ENCODE results near the gene TM2D3.
"Not testable (repeated sequence)": the region's sequence is repeated elsewhere in the genome, so short reads cannot be mapped to it uniquely, and the experiment has no call there.

The TM2D3 gene

GRCh38 chr15:101654624-101655337 lies 2.6 kb upstream of the TM2D3 start:
- peaks cover 5 to 12% of the 10 kb centered on the region in 2 donors for H3K36me3 ChIP-seq (ENCODE audit: control insufficient read depth in 1 of 2, insufficient read depth in 2 of 2, low read length in 2 of 2)
- peaks cover 15 to 24% of the 10 kb centered on the region in 2 donors for H3K4me1 ChIP-seq (ENCODE audit: control insufficient read depth in 1 of 2, insufficient read depth in 2 of 2, low read length in 2 of 2)
- not testable (repeated sequence) for H3K27ac ChIP-seq (ENCODE audit: low read length); H3K9me3 ChIP-seq (ENCODE audit: control insufficient read depth in 1 of 2, low read length in 2 of 2); H3K27me3 ChIP-seq (ENCODE audit: low read depth, low read length); H3K4me3 ChIP-seq (ENCODE audit: low read depth in 1 of 2, low read length in 2 of 2)

- H3K27me3 ChIP-seq (ENCODE audit: low read depth, low read length), result no peaks in the 10 kb centered on the region
- no peak overlapping the region for H3K4me3 ChIP-seq (ENCODE audit: low read depth in 1 of 2, low read length in 2 of 2)
- H3K36me3 ChIP-seq (ENCODE audit: control insufficient read depth in 1 of 2, insufficient read depth in 2 of 2, low read length in 2 of 2), result peaks cover 9 to 10% of the 10 kb centered on the region in 2 donors
- no peak overlapping the region for H3K27ac ChIP-seq (ENCODE audit: low read length)
- H3K4me1 ChIP-seq (ENCODE audit: control insufficient read depth in 1 of 2, insufficient read depth in 2 of 2, low read length in 2 of 2), result peaks cover 15 to 30% of the 10 kb centered on the region in 2 donors
- H3K9me3 ChIP-seq (ENCODE audit: control insufficient read depth in 1 of 2, low read length in 2 of 2), result no peaks in the 10 kb centered on the region
These were observed 2.0 kb upstream of the TM2D3 start for GRCh38 chr15:101654171-101654570.

- Histone ChIP-seq H3K9me3 (ENCODE audit: control insufficient read depth in 1 of 2, low read length in 2 of 2) (no peaks in the 10 kb centered on the region), H3K4me3 (ENCODE audit: low read depth in 1 of 2, low read length in 2 of 2) (peak overlapping the region; percentile 89 to 92), H3K27me3 (ENCODE audit: low read depth, low read length) (no peaks in the 10 kb centered on the region), H3K4me1 (ENCODE audit: control insufficient read depth in 1 of 2, insufficient read depth in 2 of 2, low read length in 2 of 2) (peaks cover 15 to 28% of the 10 kb centered on the region in 2 donors), H3K36me3 (ENCODE audit: control insufficient read depth in 1 of 2, insufficient read depth in 2 of 2, low read length in 2 of 2) (peaks cover 17 to 18% of the 10 kb centered on the region in 2 donors), H3K27ac (ENCODE audit: low read length) (peak overlapping the region; percentile 94)
These were observed 727 bp upstream of the TM2D3 start for GRCh38 chr15:101652786-101653430.

GRCh38 chr15:101651554-101652097 lies 555 bp downstream of the TM2D3 start:
- peak overlapping the region; percentile 89 to 92 for H3K4me3 ChIP-seq (ENCODE audit: low read depth in 1 of 2, low read length in 2 of 2)

GRCh38 chr15:101650145-101650544 lies 2.0 kb downstream of the TM2D3 start:
- H3K4me1 ChIP-seq (ENCODE audit: control insufficient read depth in 1 of 2, insufficient read depth in 2 of 2, low read length in 2 of 2), result peaks cover 15 to 28% of the 10 kb centered on the region in 2 donors
- peak overlapping the region; percentile 94 for H3K27ac ChIP-seq (ENCODE audit: low read length)
- peak overlapping the region in 1 of 2 donors; percentile 89 for H3K4me3 ChIP-seq (ENCODE audit: low read depth in 1 of 2, low read length in 2 of 2)

More at GRCh38 chr15:101651554-101652097, 555 bp downstream of the TM2D3 start:
- H3K4me1 ChIP-seq (ENCODE audit: control insufficient read depth in 1 of 2, insufficient read depth in 2 of 2, low read length in 2 of 2), result peaks cover 15 to 28% of the 10 kb centered on the region in 2 donors
- H3K27me3 ChIP-seq (ENCODE audit: low read depth, low read length), result no peaks in the 10 kb centered on the region
- peaks cover 20 to 21% of the 10 kb centered on the region in 2 donors for H3K36me3 ChIP-seq (ENCODE audit: control insufficient read depth in 1 of 2, insufficient read depth in 2 of 2, low read length in 2 of 2)
- no peaks in the 10 kb centered on the region for H3K9me3 ChIP-seq (ENCODE audit: control insufficient read depth in 1 of 2, low read length in 2 of 2)
- H3K27ac ChIP-seq (ENCODE audit: low read length), result peak overlapping the region; percentile 94

GRCh38 chr15:101648356-101648755 lies 3.8 kb downstream of the TM2D3 start:
- no peak overlapping the region for H3K27ac ChIP-seq (ENCODE audit: low read length)
- no peaks in the 10 kb centered on the region for H3K9me3 ChIP-seq (ENCODE audit: control insufficient read depth in 1 of 2, low read length in 2 of 2)
- peaks cover 15 to 28% of the 10 kb centered on the region in 2 donors for H3K4me1 ChIP-seq (ENCODE audit: control insufficient read depth in 1 of 2, insufficient read depth in 2 of 2, low read length in 2 of 2)
- H3K36me3 ChIP-seq (ENCODE audit: control insufficient read depth in 1 of 2, insufficient read depth in 2 of 2, low read length in 2 of 2), result peaks cover 41 to 43% of the 10 kb centered on the region in 2 donors
- no peaks in the 10 kb centered on the region for H3K27me3 ChIP-seq (ENCODE audit: low read depth, low read length)
- H3K4me3 ChIP-seq (ENCODE audit: low read depth in 1 of 2, low read length in 2 of 2), result no peak overlapping the region

More at GRCh38 chr15:101650145-101650544, 2.0 kb downstream of the TM2D3 start:
- H3K36me3 ChIP-seq (ENCODE audit: control insufficient read depth in 1 of 2, insufficient read depth in 2 of 2, low read length in 2 of 2), result peaks cover 28 to 31% of the 10 kb centered on the region in 2 donors
- no peaks in the 10 kb centered on the region for H3K27me3 ChIP-seq (ENCODE audit: low read depth, low read length)
- no peaks in the 10 kb centered on the region for H3K9me3 ChIP-seq (ENCODE audit: control insufficient read depth in 1 of 2, low read length in 2 of 2)

- Histone ChIP-seq H3K27ac (ENCODE audit: low read length) (no peak overlapping the region), H3K9me3 (ENCODE audit: control insufficient read depth in 1 of 2, low read length in 2 of 2) (no peaks in the 10 kb centered on the region), H3K4me1 (ENCODE audit: control insufficient read depth in 1 of 2, insufficient read depth in 2 of 2, low read length in 2 of 2) (peaks cover 18 to 23% of the 10 kb centered on the region in 2 donors), H3K36me3 (ENCODE audit: control insufficient read depth in 1 of 2, insufficient read depth in 2 of 2, low read length in 2 of 2) (peaks cover 50 to 53% of the 10 kb centered on the region in 2 donors), H3K4me3 (ENCODE audit: low read depth in 1 of 2, low read length in 2 of 2) (no peak overlapping the region), H3K27me3 (ENCODE audit: low read depth, low read length) (no peaks in the 10 kb centered on the region)
These were observed 4.9 kb downstream of the TM2D3 start for GRCh38 chr15:101647251-101647650.

GRCh38 chr15:101646672-101647071 lies 5.5 kb downstream of the TM2D3 start:
- Histone ChIP-seq H3K27ac (ENCODE audit: low read length) (no peak overlapping the region), H3K27me3 (ENCODE audit: low read depth, low read length) (no peaks in the 10 kb centered on the region), H3K9me3 (ENCODE audit: control insufficient read depth in 1 of 2, low read length in 2 of 2) (no peaks in the 10 kb centered on the region), H3K4me1 (ENCODE audit: control insufficient read depth in 1 of 2, insufficient read depth in 2 of 2, low read length in 2 of 2) (peaks cover 23% of the 10 kb centered on the region in 2 donors), H3K4me3 (ENCODE audit: low read depth in 1 of 2, low read length in 2 of 2) (no peak overlapping the region), H3K36me3 (ENCODE audit: control insufficient read depth in 1 of 2, insufficient read depth in 2 of 2, low read length in 2 of 2) (peaks cover 51 to 58% of the 10 kb centered on the region in 2 donors)

GRCh38 chr15:101642361-101642760 lies 9.8 kb downstream of the TM2D3 start:
- Histone ChIP-seq H3K36me3 (ENCODE audit: control insufficient read depth in 1 of 2, insufficient read depth in 2 of 2, low read length in 2 of 2) (peaks cover 41 to 50% of the 10 kb centered on the region in 2 donors), H3K27me3 (ENCODE audit: low read depth, low read length) (no peaks in the 10 kb centered on the region), H3K27ac (ENCODE audit: low read length) (peak overlapping the region; percentile 61), H3K9me3 (ENCODE audit: control insufficient read depth in 1 of 2, low read length in 2 of 2) (no peaks in the 10 kb centered on the region), H3K4me3 (ENCODE audit: low read depth in 1 of 2, low read length in 2 of 2) (no peak overlapping the region), H3K4me1 (ENCODE audit: control insufficient read depth in 1 of 2, insufficient read depth in 2 of 2, low read length in 2 of 2) (peaks cover 8 to 14% of the 10 kb centered on the region in 2 donors)

GRCh38 chr15:101641894-101642293 lies 10.3 kb downstream of the TM2D3 start:
- Histone ChIP-seq H3K27ac (ENCODE audit: low read length) (peak overlapping the region; percentile 61), H3K9me3 (ENCODE audit: control insufficient read depth in 1 of 2, low read length in 2 of 2) (no peaks in the 10 kb centered on the region), H3K27me3 (ENCODE audit: low read depth, low read length) (no peaks in the 10 kb centered on the region), H3K4me3 (ENCODE audit: low read depth in 1 of 2, low read length in 2 of 2) (no peak overlapping the region), H3K4me1 (ENCODE audit: control insufficient read depth in 1 of 2, insufficient read depth in 2 of 2, low read length in 2 of 2) (peaks cover 8 to 14% of the 10 kb centered on the region in 2 donors), H3K36me3 (ENCODE audit: control insufficient read depth in 1 of 2, insufficient read depth in 2 of 2, low read length in 2 of 2) (peaks cover 41 to 45% of the 10 kb centered on the region in 2 donors)

GRCh38 chr15:101641129-101641764 lies 10.9 kb downstream of the TM2D3 start:
- Histone ChIP-seq H3K4me1 (ENCODE audit: control insufficient read depth in 1 of 2, insufficient read depth in 2 of 2, low read length in 2 of 2) (peaks cover 8 to 14% of the 10 kb centered on the region in 2 donors), H3K27ac (ENCODE audit: low read length) (peak overlapping the region; percentile 19), H3K27me3 (ENCODE audit: low read depth, low read length) (no peaks in the 10 kb centered on the region), H3K9me3 (ENCODE audit: control insufficient read depth in 1 of 2, low read length in 2 of 2) (no peaks in the 10 kb centered on the region), H3K36me3 (ENCODE audit: control insufficient read depth in 1 of 2, insufficient read depth in 2 of 2, low read length in 2 of 2) (peaks cover 36 to 40% of the 10 kb centered on the region in 2 donors), H3K4me3 (ENCODE audit: low read depth in 1 of 2, low read length in 2 of 2) (peak overlapping the region in 1 of 2 donors; percentile 12)
